Stimulated activated naive CD8-positive, alpha-beta T cell treated with anti-CD3 and anti-CD28 coated beads, Interleukin-15, Interleukin-2, amounts not matched to agents 100 ng/mL and 50 ng/mL, for 24 hours (primary cell): ENCODE measurements around the gene NEFH.
A peak's percentile ranks its signal among the peaks of the same experiment; 100 is the strongest.

Source experiments
- H3K27ac Mint-ChIP-seq: one replicate; pipeline ENCODE4 v1.8.0; 2021; ENCODE audit warnings: mild to moderate bottlenecking, mixed read lengths
- H3K27me3 Mint-ChIP-seq: one replicate; pipeline ENCODE4 v1.8.0; 2021; ENCODE audit warnings: mixed read lengths
- H3K36me3 Mint-ChIP-seq: one replicate; pipeline ENCODE4 v1.8.0; 2021; ENCODE audit warnings: low read depth, mixed read lengths
- H3K4me1 Mint-ChIP-seq: one replicate; pipeline ENCODE4 v1.8.0; 2021; ENCODE audit warnings: low read depth, mixed read lengths
- H3K4me3 Mint-ChIP-seq: one replicate; pipeline ENCODE4 v1.8.0; 2021; ENCODE audit warnings: mild to moderate bottlenecking, mixed read lengths
- H3K9me3 Mint-ChIP-seq: one replicate; pipeline ENCODE4 v1.8.0; 2021; ENCODE audit warnings: mixed read lengths

The NEFH gene

GRCh38 chr22:29454276-29454675, 25.7 kb upstream of the NEFH start:
- H3K4me1 Mint-ChIP-seq, result no peaks in the 10 kb centered on the region
- H3K27me3 Mint-ChIP-seq, result no peaks in the 10 kb centered on the region
- H3K4me3 Mint-ChIP-seq, result no peak overlapping the region
- no peaks in the 10 kb centered on the region for H3K36me3 Mint-ChIP-seq
- no peak overlapping the region for H3K27ac Mint-ChIP-seq
- H3K9me3 Mint-ChIP-seq, result no peaks in the 10 kb centered on the region

GRCh38 chr22:29456211-29456671, 23.8 kb upstream of the NEFH start:
- Mint-ChIP-seq H3K9me3 (no peaks in the 10 kb centered on the region), H3K27ac (no peak overlapping the region), H3K4me3 (no peak overlapping the region), H3K27me3 (no peaks in the 10 kb centered on the region), H3K4me1 (no peaks in the 10 kb centered on the region), H3K36me3 (no peaks in the 10 kb centered on the region)

- Mint-ChIP-seq H3K4me1 (no peaks in the 10 kb centered on the region), H3K4me3 (no peak overlapping the region), H3K27ac (no peak overlapping the region), H3K36me3 (no peaks in the 10 kb centered on the region), H3K27me3 (no peaks in the 10 kb centered on the region), H3K9me3 (no peaks in the 10 kb centered on the region)
Measured at GRCh38 chr22:29457730-29458129, 22.3 kb upstream of the NEFH start.

GRCh38 chr22:29458551-29458950, 21.5 kb upstream of the NEFH start:
- Mint-ChIP-seq H3K27me3 (no peaks in the 10 kb centered on the region), H3K4me1 (no peaks in the 10 kb centered on the region), H3K27ac (no peak overlapping the region), H3K9me3 (no peaks in the 10 kb centered on the region), H3K4me3 (no peak overlapping the region), H3K36me3 (no peaks in the 10 kb centered on the region)

GRCh38 chr22:29459773-29460172, 20.2 kb upstream of the NEFH start:
- H3K9me3 Mint-ChIP-seq, result no peaks in the 10 kb centered on the region
- no peaks in the 10 kb centered on the region for H3K4me1 Mint-ChIP-seq
- no peak overlapping the region for H3K4me3 Mint-ChIP-seq
- no peaks in the 10 kb centered on the region for H3K27me3 Mint-ChIP-seq
- H3K27ac Mint-ChIP-seq, result no peak overlapping the region
- H3K36me3 Mint-ChIP-seq, result no peaks in the 10 kb centered on the region

- H3K27ac Mint-ChIP-seq, result no peak overlapping the region
Measured at GRCh38 chr22:29461263-29461662, 18.8 kb upstream of the NEFH start.

GRCh38 chr22:29463629-29464028, 16.4 kb upstream of the NEFH start:
- no peak overlapping the region for H3K4me3 Mint-ChIP-seq
- H3K9me3 Mint-ChIP-seq, result no peaks in the 10 kb centered on the region

More at GRCh38 chr22:29461263-29461662, 18.8 kb upstream of the NEFH start:
- Mint-ChIP-seq H3K4me1 (no peaks in the 10 kb centered on the region), H3K9me3 (no peaks in the 10 kb centered on the region), H3K27me3 (no peaks in the 10 kb centered on the region), H3K36me3 (no peaks in the 10 kb centered on the region), H3K4me3 (no peak overlapping the region)

GRCh38 chr22:29464581-29464980, 15.4 kb upstream of the NEFH start:
- Mint-ChIP-seq H3K4me1 (no peaks in the 10 kb centered on the region), H3K27ac (no peak overlapping the region), H3K27me3 (peaks cover 3% of the 10 kb centered on the region), H3K9me3 (no peaks in the 10 kb centered on the region), H3K4me3 (no peak overlapping the region), H3K36me3 (no peaks in the 10 kb centered on the region)

More at GRCh38 chr22:29463629-29464028, 16.4 kb upstream of the NEFH start:
- H3K36me3 Mint-ChIP-seq, result no peaks in the 10 kb centered on the region
- H3K4me1 Mint-ChIP-seq, result no peaks in the 10 kb centered on the region
- no peaks in the 10 kb centered on the region for H3K27me3 Mint-ChIP-seq
- no peak overlapping the region for H3K27ac Mint-ChIP-seq

- Mint-ChIP-seq H3K36me3 (no peaks in the 10 kb centered on the region), H3K27ac (no peak overlapping the region), H3K4me1 (no peaks in the 10 kb centered on the region), H3K27me3 (peaks cover 17% of the 10 kb centered on the region), H3K4me3 (no peak overlapping the region), H3K9me3 (no peaks in the 10 kb centered on the region)
Measured at GRCh38 chr22:29469755-29470154, 10.3 kb upstream of the NEFH start.

- H3K4me1 Mint-ChIP-seq, result no peaks in the 10 kb centered on the region
- H3K27me3 Mint-ChIP-seq, result peaks cover 19% of the 10 kb centered on the region
- H3K27ac Mint-ChIP-seq, result no peak overlapping the region
- peak overlapping the region; percentile 39 for H3K4me3 Mint-ChIP-seq
- H3K36me3 Mint-ChIP-seq, result no peaks in the 10 kb centered on the region
- H3K9me3 Mint-ChIP-seq, result no peaks in the 10 kb centered on the region
Measured at GRCh38 chr22:29470159-29470855, 9.7 kb upstream of the NEFH start.

GRCh38 chr22:29473001-29473400, 7.0 kb upstream of the NEFH start:
- no peaks in the 10 kb centered on the region for H3K36me3 Mint-ChIP-seq
- peaks cover 32% of the 10 kb centered on the region for H3K27me3 Mint-ChIP-seq
- H3K27ac Mint-ChIP-seq, result no peak overlapping the region
- no peak overlapping the region for H3K4me3 Mint-ChIP-seq
- peaks cover 4% of the 10 kb centered on the region for H3K4me1 Mint-ChIP-seq
- no peaks in the 10 kb centered on the region for H3K9me3 Mint-ChIP-seq

GRCh38 chr22:29475550-29475949, 4.5 kb upstream of the NEFH start:
- peaks cover 14% of the 10 kb centered on the region for H3K4me1 Mint-ChIP-seq
- H3K9me3 Mint-ChIP-seq, result no peaks in the 10 kb centered on the region
- H3K27ac Mint-ChIP-seq, result no peak overlapping the region
- peaks cover 46% of the 10 kb centered on the region for H3K27me3 Mint-ChIP-seq
- H3K36me3 Mint-ChIP-seq, result no peaks in the 10 kb centered on the region
- no peak overlapping the region for H3K4me3 Mint-ChIP-seq

- no peak overlapping the region for H3K27ac Mint-ChIP-seq
- no peak overlapping the region for H3K4me3 Mint-ChIP-seq
- H3K9me3 Mint-ChIP-seq, result no peaks in the 10 kb centered on the region
- peaks cover 15% of the 10 kb centered on the region for H3K4me1 Mint-ChIP-seq
- peaks cover 44% of the 10 kb centered on the region for H3K27me3 Mint-ChIP-seq
- peaks cover under 1% of the 10 kb centered on the region for H3K36me3 Mint-ChIP-seq
Measured at GRCh38 chr22:29476116-29476515, 3.9 kb upstream of the NEFH start.

- H3K27ac Mint-ChIP-seq, result no peak overlapping the region
- H3K36me3 Mint-ChIP-seq, result peaks cover 6% of the 10 kb centered on the region
- H3K27me3 Mint-ChIP-seq, result peaks cover 54% of the 10 kb centered on the region
- peaks cover 21% of the 10 kb centered on the region for H3K4me1 Mint-ChIP-seq
- H3K4me3 Mint-ChIP-seq, result no peak overlapping the region
- H3K9me3 Mint-ChIP-seq, result no peaks in the 10 kb centered on the region
Measured at GRCh38 chr22:29477723-29478318, 2.2 kb upstream of the NEFH start.

GRCh38 chr22:29478326-29479276, 1.4 kb upstream of the NEFH start:
- H3K27me3 Mint-ChIP-seq, result peaks cover 54% of the 10 kb centered on the region
- H3K4me3 Mint-ChIP-seq, result no peak overlapping the region
- H3K27ac Mint-ChIP-seq, result no peak overlapping the region
- peaks cover 21% of the 10 kb centered on the region for H3K4me1 Mint-ChIP-seq
- H3K36me3 Mint-ChIP-seq, result peaks cover 6% of the 10 kb centered on the region
- H3K9me3 Mint-ChIP-seq, result no peaks in the 10 kb centered on the region
